SKM-1 (cell line): ENCODE data around the gene CHMP6.

Experiments
- DNase-seq: peaks from one replicate; lab custom pipeline; 2025; ENCODE audit not compliant: unreplicated experiment; lab: John Stamatoyannopoulos, UW

The CHMP6 gene

GRCh38 chr17:80970762-80971703 is 20.6 kb upstream of the CHMP6 start:
- DNase-seq: no peak

GRCh38 chr17:80971704-80972304 is 19.8 kb upstream of the CHMP6 start:
- DNase-seq: no peak

- DNase-seq: no peak
Measured at GRCh38 chr17:80976701-80977100, 14.9 kb upstream of the CHMP6 start.

- DNase-seq: no peak
Measured at GRCh38 chr17:80977172-80977571, 14.5 kb upstream of the CHMP6 start.

- no peak for DNase-seq
Measured at GRCh38 chr17:80978499-80979497, 12.8 kb upstream of the CHMP6 start.

GRCh38 chr17:80979547-80980378 is 11.9 kb upstream of the CHMP6 start:
- no peak for DNase-seq

GRCh38 chr17:80980397-80981061 is 11.1 kb upstream of the CHMP6 start:
- DNase-seq: no peak

GRCh38 chr17:80981062-80981902 is 10.4 kb upstream of the CHMP6 start:
- DNase-seq: no peak

- no peak for DNase-seq
Measured at GRCh38 chr17:80981929-80982425, 9.7 kb upstream of the CHMP6 start.

- DNase-seq: no peak
Measured at GRCh38 chr17:80982426-80982974, 9.1 kb upstream of the CHMP6 start.

GRCh38 chr17:80983545-80983944 is 8.1 kb upstream of the CHMP6 start:
- DNase-seq: no peak

GRCh38 chr17:80984749-80985148 is 6.9 kb upstream of the CHMP6 start:
- no peak for DNase-seq

GRCh38 chr17:80986046-80986445 is 5.6 kb upstream of the CHMP6 start:
- no peak for DNase-seq

- peak; percentile 58 for DNase-seq
Measured at GRCh38 chr17:80986816-80987475, 4.7 kb upstream of the CHMP6 start.

- DNase-seq: no peak
Measured at GRCh38 chr17:80987941-80988461, 3.6 kb upstream of the CHMP6 start.

GRCh38 chr17:80989586-80989913 is 2.1 kb upstream of the CHMP6 start:
- no peak for DNase-seq

GRCh38 chr17:80990921-80991644 is 558 bp upstream of the CHMP6 start:
- DNase-seq: no peak
